Mammary epithelial cell (primary cell): ENCODE measurements around the gene TTLL6.

Source experiments
- CTCF ChIP-seq, 2 donors: IDR thresholded peaks in 1 of 2; conservative IDR thresholded peaks in 1 of 2; 2 replicates each; pipeline ENCODE4 v1.5.1; 2011 to 2012; ENCODE audit warnings: inconsistent platforms in 2 of 2, low read length in 2 of 2, mild to moderate bottlenecking in 2 of 2, control low read depth in 1 of 2, low read depth in 1 of 2; ENCODE audit not compliant: insufficient read depth in 1 of 2; ENCODE audit errors: extremely low read depth in 1 of 2
- EZH2 ChIP-seq: IDR thresholded peaks from 2 replicates; pipeline ENCODE4 v1.6.1; 2012; ENCODE audit warnings: low read length, inconsistent platforms, borderline replicate concordance

GRCh38 chr17:48779421-48779820 lies 37.6 kb downstream of the TTLL6 start:
- TF ChIP-seq CTCF (conservative IDR thresholded peaks at IDR 0.05 in 1 of 2, IDR thresholded peaks at IDR 0.05 in 1 of 2; ENCODE audit: extremely low read depth in 1 of 2, insufficient read depth in 1 of 2, low read depth in 1 of 2, low read length in 2 of 2) (no peak), EZH2 (no peak)
